ENCODE results near the gene HIGD1B.

Gene HIGD1B

DNA sequence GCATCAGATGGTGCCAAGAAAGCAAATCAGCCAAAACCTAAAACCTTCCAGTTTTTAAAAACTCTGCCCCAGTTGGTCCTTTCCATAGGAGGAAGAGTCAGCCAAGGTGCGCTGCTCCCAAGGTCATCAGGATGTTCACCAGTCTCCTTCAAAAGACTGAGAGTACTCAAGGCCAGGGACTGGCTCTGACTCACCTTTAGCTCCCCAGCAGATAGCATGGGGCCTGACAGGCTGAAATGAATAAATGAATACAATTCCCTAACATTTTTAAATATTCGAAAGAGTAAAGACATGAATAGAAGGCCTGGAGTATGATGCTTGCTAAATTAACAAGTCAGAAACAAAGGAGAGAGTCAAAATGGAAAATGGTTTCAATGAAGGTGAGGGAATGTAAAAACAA lies 32.4 kb downstream of the HIGD1B start:
- DNase-seq = no peak

DNA sequence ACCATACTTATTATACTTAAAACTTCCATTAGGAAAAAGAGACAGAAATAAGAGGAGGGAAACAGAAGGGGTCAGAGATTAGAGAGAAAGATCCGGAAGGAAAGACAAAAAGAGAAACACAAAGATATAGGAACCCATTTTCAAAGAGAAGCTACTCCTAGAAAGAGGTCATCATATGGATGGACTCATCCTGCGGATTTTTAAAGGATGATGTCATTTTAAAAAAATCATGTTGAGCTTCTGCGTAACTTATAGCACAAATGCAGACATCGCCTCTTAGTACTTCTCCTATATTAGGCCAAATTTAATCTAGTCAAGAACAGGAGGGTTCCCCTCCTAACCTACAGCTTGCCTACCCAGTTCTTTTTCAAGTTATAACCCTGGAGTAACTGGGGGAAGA lies 33.5 kb downstream of the HIGD1B start:
- DNase-seq = no peak

DNA sequence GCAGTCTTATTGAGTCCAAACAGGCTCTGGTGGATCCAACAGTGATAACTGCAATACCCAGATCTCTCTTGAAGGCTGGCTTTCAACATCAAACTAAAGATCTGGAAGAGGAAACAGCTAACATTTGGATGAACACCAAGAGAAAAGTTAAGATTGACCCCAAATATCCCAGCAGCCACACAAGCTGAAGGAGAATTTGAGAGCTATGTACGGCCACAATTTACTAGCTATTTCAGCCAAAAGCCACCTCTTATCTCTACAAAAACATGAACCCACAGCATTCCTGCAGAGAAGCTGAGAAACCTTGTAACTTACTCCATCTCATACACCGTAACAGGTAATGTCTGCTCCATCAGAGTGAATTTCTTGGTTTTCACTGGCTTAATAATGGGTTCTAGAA lies 37.3 kb downstream of the HIGD1B start:
- no peak for DNase-seq

DNA sequence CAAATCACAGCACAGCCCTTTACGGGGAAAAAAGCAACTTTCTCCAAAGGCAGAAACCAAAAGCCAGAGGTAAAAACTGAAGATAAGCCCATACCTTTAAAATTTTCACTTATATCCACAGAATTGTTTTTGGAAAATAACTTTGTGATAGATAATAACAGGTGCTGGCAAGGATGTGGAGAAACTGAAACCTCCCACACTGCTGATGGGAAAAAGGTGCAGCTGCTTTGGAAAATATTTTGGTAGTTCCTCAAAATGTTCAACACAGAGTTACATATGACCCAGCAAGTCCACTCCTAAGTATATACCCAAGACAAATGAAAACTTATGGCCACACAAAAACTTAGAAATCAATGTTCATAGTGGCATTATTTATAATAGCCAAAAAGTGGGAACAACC lies 39.3 kb downstream of the HIGD1B start:
- no peak for DNase-seq

DNA sequence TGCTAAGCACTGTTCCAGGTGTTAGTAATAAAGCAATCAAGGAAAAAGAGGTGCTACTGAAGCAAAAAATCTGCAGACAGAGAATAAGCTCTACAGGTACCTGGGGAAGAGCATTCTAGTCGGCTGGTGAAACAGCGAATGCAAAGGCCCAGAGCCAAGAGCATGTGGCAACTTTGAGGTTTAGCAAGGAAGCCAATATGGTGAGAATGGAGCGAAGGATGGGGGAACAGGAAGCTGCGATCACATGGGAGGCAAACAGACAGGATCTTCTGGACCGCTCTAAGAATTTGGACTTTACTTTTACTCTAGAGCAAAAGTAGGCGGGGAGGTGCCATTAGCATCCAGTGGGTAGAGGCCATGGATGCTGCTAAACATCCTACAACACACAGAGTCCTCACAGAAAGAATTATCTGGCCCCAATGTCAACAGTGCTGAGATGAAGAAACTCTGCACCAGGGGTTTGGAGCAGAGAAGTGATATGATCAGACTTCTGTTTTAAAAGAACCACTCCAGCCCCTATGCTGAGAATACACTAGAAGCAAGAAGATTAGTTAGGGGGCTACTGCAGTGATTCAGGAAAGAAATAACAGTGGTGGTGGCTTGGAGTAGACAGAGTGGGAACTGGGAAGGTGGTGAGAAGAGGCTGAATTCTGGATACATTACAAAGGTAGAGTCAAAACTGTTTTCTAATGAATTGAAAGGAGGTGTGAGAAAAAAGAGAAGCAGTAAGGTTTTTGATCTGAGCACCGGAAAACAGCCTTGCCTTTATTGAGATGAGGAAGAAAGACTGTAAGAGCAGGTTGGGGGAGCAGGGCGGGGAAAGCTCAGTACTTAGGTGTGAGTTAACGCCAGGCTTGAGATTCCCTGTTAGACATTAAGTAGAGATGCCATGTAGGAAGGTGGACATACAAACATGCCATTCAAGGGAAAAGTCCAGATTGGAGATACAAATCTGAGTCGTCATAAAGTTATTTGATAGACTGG lies 40.6 kb downstream of the HIGD1B start:
- no peak for DNase-seq

DNA sequence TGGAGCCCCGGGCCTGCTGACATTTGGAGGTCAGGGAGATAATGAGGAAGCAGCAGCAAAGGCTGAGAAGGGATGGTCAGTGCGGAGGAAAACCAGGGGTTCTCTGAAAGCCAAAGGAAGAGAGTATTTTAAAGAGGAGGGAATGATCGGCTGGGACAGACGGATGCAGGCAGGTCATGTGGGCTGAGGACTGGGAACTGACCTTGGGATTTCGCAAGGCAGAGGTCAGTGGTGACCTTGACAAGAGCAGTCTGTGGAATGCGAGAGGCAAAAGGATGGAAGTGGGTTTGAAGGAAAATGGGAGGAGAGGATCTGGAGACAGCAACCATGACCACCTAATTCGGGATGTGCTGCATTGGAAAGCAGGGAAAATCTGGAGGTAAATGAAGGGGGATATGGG lies 41.3 kb downstream of the HIGD1B start:
- DNase-seq = no peak

DNA sequence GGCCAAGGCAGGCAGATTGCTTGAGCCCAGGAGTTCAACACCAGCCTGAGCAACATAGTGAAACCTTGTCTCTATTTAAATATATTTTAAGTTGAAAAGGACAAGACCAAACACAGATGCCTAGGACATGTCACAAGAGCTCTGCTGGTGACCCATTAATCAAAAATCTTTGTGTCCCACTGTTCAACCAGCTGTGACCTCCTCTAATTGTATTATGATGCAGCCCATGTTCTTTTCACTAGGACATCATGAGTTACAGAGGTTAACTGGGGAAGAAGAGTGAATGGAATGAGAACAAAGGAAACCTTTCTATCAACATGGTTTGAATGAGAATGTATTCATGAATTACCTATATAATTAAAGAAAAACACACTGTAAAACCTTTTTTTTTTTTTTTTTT lies 44.6 kb downstream of the HIGD1B start:
- DNase-seq = no peak

DNA sequence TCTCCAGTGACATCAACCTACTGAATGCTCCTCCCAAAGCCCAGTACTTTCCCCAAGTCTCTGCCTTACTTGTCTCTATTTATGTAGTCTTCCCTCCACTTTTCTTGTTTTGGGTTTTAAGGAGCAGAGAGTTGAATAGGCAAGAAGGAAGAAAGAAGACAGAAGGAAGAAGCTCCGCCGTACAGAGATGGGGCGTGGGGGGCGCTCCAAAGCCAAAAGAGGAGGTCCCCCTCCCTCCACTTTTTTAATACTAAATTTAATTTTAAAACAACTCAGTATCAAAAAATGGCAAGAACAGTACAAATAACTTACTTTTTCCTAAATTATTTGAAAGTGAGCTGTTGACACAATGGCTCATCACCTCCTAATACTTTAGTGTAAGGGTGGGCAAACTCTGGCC lies 47.0 kb downstream of the HIGD1B start:
- no peak for DNase-seq

DNA sequence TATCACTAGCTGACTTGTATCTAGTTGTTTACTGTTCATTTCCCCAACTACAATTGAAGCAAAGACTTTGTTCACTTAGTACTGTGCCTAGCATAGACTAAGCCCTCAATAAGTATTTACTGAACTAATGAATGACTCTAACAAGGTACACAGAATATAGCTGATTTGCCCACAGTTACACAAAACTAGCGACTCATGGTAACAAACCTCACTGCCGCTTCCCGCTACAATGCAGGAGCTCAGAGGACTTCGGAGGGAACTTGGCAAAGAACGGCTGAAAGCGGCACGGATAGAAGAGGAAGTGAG lies 51.0 kb downstream of the HIGD1B start:
- DNase-seq = no peak

DNA sequence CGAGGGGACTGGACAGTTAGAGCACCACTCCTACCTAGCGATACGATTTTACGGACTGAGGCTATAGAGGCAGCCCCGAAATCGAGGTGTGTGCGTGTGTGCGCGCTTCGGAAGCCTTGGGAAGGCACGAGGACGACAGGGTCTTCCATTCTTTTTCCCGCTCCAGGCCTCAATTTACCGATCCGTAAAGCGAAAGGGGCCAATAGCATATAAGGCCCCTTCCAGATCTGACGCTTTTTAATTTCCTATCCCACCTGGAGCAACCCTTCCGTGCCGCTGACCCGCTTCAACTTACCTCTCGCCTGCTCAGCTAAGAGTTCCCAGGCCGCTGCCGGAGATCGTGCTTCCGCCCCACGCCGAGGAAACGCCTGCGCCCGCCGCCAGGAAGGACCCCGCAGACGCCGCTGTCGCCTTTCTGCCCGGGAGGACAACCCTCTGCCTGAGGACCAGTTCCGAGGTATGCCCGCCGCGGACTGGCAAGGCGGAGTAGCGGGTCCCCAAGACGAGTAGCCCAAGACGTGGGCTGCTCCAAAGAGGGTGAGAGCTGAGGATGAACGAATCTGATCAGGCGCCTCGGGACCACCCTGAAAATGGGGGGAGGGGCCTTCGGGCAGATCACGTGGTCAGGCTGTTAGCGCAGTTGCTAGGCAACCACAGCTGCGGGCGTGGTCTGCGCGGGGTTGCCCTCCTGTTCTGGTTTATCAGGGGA lies 51.5 kb downstream of the HIGD1B start, which contains the start of gene EFTUD2:
TSS of gene EFTUD2 (minus strand) at position 372 of the 709 bp plus-strand sequence. CDS start 4,924 bp downstream, outside the sequence.
- peak; percentile 92 for DNase-seq

All from activated gamma-delta T cell treated with Interleukin-2 at 50 U/mL for 16 hours (primary cell).